CD4-positive, alpha-beta T cell treated with Interferon gamma for 1 hour (primary cell): Measurements from ENCODE around the gene ABCA8.
"Not testable (repeated sequence)": the region's sequence is repeated elsewhere in the genome, so short reads cannot be mapped to it uniquely, and the experiment has no call there.

Experiments
- DNase-seq: peaks from one replicate; pipeline ENCODE4 v3.0.0-alpha.2; 2020

The ABCA8 gene

GRCh38 chr17:68955181-68955841, at the start of gene ABCA8:
ABCA8 (minus strand) TSS chr17:68955392; CDS start chr17:68942034, 13,358 bp downstream.
- DNase-seq = no peak

- DNase-seq = not testable (repeated sequence)
Measured at GRCh38 chr17:69004759-69005158, 49.6 kb upstream of the ABCA8 start.

GRCh38 chr17:68999743-69000142, 44.6 kb upstream of the ABCA8 start:
- DNase-seq = not testable (repeated sequence)

- DNase-seq = no peak
Measured at GRCh38 chr17:68993112-68993511, 37.9 kb upstream of the ABCA8 start.

- no peak for DNase-seq
Measured at GRCh38 chr17:68987966-68988365, 32.8 kb upstream of the ABCA8 start.

GRCh38 chr17:68981288-68981687, 26.1 kb upstream of the ABCA8 start:
- no peak for DNase-seq

- DNase-seq = no peak
Measured at GRCh38 chr17:68973098-68973846, 18.1 kb upstream of the ABCA8 start.

- no peak for DNase-seq
Measured at GRCh38 chr17:68972119-68972704, 17.0 kb upstream of the ABCA8 start.

- no peak for DNase-seq
Measured at GRCh38 chr17:68969101-68969500, 13.9 kb upstream of the ABCA8 start.

GRCh38 chr17:68963958-68964357, 8.8 kb upstream of the ABCA8 start:
- DNase-seq = no peak

GRCh38 chr17:68961214-68961882, 6.2 kb upstream of the ABCA8 start:
- no peak for DNase-seq

- DNase-seq = not testable (repeated sequence)
Measured at GRCh38 chr17:68959117-68959516, 3.9 kb upstream of the ABCA8 start.

- no peak for DNase-seq
Measured at GRCh38 chr17:68957944-68958343, 2.8 kb upstream of the ABCA8 start.

GRCh38 chr17:68954146-68954896, 871 bp downstream of the ABCA8 start:
- no peak for DNase-seq

GRCh38 chr17:68953340-68953997, 1.7 kb downstream of the ABCA8 start:
- no peak for DNase-seq

- DNase-seq = no peak
Measured at GRCh38 chr17:68950725-68951124, 4.5 kb downstream of the ABCA8 start.

GRCh38 chr17:68947868-68948267, 7.3 kb downstream of the ABCA8 start:
- DNase-seq = not testable (repeated sequence)

GRCh38 chr17:68944435-68945035, 10.7 kb downstream of the ABCA8 start:
- no peak for DNase-seq

GRCh38 chr17:68943812-68944182, 11.4 kb downstream of the ABCA8 start:
- not testable (repeated sequence) for DNase-seq

GRCh38 chr17:68943123-68943811, 11.9 kb downstream of the ABCA8 start:
- no peak for DNase-seq

- no peak for DNase-seq
Measured at GRCh38 chr17:68942389-68942788, 12.8 kb downstream of the ABCA8 start.
